ENCODE results near the gene ZNF142.

Gene ZNF142

DNA sequence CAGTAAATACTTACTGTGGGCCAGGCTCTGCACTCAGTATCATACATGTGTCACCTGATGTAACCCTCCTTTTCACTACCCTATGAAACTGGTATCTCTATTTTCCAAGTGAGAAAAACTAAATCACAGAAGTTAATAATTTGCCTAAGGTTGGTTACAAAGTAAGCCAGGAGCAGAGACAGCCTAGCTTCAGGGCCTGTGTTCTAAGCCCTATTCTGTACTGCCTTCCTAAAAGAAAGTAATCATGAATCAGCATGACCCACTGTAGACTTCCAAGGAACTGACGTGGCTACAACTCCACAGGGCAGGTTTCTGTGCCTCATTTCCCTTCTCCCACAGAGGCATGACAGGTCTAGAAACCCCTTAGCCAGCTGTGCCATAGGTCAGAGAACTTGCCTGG lies 14.3 kb downstream of the ZNF142 start:
- DNase-seq: no peak

GRCh38 chr2:218644721-218645120 lies 14.7 kb downstream of the ZNF142 start:
- no peak for DNase-seq

GRCh38 chr2:218643751-218644310 lies 15.6 kb downstream of the ZNF142 start:
- DNase-seq: no peak

- no peak for DNase-seq
These were observed 16.6 kb downstream of the ZNF142 start for GRCh38 chr2:218642786-218643185.

- no peak for DNase-seq
These were observed 17.2 kb downstream of the ZNF142 start for GRCh38 chr2:218642121-218642656.

DNA sequence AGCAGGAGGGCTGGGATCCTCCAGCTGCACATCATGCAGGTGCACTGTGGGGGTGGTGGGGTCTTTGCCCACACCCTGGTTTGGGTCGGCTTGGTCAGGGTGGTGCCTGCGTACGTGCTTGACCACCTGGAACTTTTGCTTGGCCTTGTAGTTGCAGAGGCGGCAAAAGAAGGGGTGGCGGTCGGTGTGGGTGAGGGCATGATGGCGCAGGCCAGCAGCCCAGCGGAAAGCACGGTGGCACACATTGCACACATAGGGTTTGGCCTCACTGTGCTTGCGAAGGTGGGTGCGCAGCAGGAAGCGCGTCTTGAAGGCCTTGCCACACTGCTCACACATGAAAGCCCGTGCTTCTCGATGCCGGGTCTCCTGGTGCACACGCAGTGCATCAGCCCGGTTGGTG lies 21.1 kb downstream of the ZNF142 start:
- no peak for DNase-seq

DNA sequence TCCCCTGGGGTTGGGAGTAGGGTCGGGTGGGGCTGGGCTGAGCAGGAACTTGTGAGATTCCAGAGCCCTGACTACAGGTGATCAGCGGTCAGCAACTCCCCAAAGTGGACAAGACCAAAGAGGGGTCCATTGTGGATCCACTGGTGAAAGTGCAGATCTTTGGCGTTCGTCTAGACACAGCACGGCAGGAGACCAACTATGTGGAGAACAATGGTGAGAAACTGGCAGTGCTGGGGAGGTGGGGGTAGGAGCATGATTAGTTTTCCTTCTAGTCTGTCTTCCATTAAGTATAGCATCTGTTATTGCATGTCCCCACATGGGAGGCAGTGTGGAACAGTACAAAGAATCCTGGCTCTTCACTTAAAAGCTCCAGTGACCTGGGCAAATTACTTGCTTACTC lies 23.7 kb downstream of the ZNF142 start:
- no peak for DNase-seq

DNA sequence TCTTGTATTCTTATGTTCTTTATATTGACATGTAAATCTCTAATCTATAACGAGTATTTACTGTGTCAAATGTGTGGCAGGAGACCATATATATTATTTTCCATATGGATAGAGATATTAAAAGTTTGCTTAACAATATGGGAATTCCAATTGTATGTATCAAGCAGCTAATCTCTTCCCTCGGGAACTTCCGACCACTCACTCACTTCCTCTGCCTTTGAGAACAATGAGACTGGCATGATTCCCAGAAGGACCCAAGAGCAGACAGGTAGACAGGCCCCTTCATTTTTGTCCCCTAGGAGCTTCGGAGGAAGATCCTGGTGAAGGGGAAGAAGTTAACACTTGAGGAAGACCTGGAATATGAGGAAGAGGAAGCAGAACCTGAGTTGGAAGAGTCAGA lies 27.6 kb downstream of the ZNF142 start:
- no peak for DNase-seq

GRCh38 chr2:218627939-218628338 lies 31.5 kb downstream of the ZNF142 start:
- no peak for DNase-seq

DNA sequence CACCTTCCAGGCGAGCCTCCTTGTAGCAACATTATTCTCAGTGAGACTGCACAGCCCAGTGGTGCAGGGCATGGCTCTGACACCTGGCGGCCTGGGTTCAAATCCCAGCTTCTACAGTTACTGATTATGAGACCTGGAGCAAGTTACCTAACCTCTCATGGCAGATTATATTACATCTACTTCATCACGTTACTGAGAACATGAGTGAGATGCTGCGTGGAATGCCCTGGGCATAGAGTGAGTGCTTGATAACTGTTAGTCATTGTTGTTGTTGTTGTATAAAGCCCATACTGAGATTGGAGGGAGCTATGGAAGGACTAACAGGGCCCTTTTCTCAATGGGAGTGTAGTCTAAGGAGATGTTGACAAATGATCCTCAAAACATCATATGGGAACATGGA lies 33.1 kb downstream of the ZNF142 start:
- no peak for DNase-seq

GRCh38 chr2:218623366-218623705 lies 36.1 kb downstream of the ZNF142 start:
- no peak for DNase-seq

GRCh38 chr2:218622606-218623365 lies 36.6 kb downstream of the ZNF142 start:
- no peak for DNase-seq

DNA sequence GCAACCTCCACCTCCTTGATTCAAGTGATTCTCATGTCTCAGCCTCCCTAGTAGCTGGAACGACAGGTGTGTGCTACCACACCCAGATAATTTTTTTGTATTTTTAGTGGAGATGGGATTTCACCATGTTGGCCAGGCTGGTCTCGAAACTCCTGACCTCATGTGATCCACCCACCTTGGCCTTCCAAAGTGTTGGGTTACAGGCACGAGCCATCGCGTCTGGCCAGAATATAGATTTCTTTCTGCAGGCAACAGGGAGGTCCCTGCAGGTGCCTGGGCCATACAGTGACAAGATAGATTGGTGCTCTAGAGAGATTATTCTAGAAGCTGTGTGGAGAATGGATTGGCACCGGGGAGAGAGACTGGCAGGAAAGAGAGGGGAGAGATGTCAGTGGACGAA lies 38.4 kb downstream of the ZNF142 start:
- DNase-seq: no peak

DNA sequence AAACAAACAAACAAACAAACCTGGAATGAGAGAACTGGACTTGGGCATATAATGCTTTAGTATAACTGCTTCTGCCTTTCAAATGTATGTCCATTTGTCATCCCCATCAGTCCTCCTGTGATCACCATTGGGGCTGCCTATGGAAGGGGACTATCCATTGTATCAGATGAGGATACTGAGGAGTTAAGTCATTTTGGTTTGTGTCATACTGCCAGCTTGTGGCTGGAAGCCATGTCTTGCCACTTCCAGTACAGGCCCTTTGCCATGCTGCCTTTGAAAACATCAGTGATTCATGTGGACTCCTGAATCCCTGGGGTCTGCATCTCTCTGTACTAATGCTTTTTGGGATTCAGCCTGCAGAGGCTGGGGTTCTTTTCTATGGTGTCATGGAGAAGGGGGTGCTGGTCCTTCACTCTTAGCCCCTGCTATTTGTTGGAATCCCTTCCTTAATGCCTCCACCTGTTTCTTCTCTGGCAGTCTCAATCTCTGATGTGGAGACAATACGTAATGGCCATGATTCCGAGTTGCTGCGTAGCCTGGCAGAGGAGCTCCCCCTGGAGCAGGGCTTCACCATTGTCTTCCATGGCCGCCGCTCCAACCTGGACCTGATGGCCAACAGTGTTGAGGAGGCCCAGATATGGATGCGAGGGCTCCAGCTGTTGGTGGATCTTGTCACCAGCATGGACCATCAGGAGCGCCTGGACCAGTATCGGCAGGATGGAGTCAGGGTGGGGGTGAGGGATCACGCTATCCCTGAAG lies 41.1 kb downstream of the ZNF142 start:
- no peak for DNase-seq

DNA sequence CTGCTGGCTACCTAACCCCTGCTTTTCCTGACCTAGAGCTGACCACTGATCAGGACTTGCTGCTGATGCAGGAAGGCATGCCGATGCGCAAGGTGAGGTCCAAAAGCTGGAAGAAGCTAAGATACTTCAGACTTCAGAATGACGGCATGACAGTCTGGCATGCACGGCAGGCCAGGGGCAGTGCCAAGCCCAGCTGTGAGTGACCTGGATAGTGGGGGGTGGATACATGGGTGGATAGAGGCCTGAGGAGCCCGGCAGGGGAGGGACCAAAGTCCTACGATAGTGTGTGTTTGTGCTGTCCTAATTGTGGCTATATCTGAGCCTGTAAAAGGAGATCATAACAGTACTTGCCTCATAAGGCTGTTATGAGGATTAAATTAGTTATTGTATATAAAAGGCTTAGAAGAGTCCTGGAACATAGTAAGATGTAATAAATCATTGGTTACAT lies 43.5 kb downstream of the ZNF142 start:
- no peak for DNase-seq

GRCh38 chr2:218607436-218608115 lies 51.8 kb downstream of the ZNF142 start, which contains the start of gene PLCD4:
TSS of gene PLCD4 (plus strand) at chr2:218607899. CDS start at chr2:218615740, 7,841 bp downstream.
- DNase-seq: no peak

DNA sequence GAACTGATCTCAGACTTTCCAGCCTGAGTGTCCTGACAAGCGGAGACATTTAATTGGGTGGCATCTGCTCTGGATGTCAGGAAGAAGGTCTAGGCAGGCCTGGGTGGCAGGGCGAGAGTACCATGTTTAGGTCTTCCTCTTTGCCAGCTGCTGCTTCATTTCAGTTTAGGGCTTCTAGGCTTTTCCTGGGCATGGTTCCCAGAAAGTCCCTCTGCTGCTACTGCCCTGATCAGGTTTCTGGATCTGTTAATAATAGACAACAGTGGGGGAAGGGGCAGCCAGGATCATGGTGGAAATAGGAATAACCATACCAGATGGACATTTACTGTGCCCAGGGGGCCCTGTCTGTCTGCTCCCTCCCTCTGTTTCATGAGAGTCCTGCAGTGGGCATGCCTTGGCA lies 54.0 kb downstream of the ZNF142 start:
- no peak for DNase-seq
